HG03060 (cell line): ENCODE data around the gene PALLD.

ENCODE experiments used
- ATAC-seq: cut with Tn5 transposase; IDR thresholded peaks from one replicate; pipeline ENCODE4 v1.9.1; 2021; ENCODE audit warnings: low read depth, moderate number of reproducible peaks; ENCODE audit not compliant: unreplicated experiment

The PALLD gene

DNA sequence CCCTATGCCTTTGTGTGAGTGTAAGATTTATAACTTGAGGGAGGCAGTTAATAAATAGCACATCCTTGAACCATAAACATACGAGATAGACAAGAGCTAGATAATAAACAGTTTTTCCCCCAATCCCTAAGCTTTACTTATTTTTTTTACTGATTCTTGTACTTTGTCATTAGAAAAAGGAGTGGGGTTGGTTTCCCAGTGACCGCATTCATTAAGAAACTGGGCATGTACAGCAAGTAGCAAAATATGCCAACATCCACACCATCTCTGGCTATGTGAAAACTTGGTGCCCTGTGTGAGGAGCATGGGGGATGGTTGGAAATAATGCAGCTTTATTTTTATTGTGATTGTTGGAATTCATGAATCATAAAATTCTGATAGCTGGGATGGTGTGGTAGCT, 337.0 kb downstream of the PALLD start:
- no peak for ATAC-seq

DNA sequence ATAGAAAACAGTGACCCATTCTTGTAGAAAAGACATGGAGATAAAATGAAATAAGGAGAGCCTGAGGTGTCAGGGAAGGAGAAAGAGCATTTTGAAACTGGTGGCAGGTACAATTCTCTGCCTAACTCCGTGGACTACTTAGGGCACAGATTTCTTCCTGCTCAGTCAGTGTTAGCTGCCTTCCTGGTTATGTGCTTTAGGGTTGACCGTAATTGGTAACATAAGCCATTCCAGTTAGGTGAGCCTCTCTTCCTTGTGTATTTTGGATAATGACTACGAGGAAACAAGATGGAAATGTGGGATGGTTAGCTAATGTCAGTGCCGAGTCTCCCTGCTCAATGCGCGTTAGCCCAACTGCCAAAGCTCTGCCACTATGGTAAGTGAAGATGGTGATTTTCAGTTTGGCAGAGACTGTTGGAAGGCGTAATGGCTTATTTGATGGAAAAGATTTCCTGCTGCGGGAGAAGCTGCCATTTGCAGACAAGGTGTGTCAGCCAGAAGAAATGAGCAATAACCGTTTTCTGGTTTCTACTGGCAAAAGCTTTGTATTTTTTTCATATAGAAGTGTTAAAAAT, 339.1 kb downstream of the PALLD start:
- ATAC-seq: no peak

- no peak for ATAC-seq
These were observed 339.6 kb downstream of the PALLD start for GRCh38 chr4:168836490-168836889.

GRCh38 chr4:168837922-168838321, 341.1 kb downstream of the PALLD start:
- ATAC-seq: no peak

GRCh38 chr4:168839758-168840391, 343.0 kb downstream of the PALLD start:
- no peak for ATAC-seq

DNA sequence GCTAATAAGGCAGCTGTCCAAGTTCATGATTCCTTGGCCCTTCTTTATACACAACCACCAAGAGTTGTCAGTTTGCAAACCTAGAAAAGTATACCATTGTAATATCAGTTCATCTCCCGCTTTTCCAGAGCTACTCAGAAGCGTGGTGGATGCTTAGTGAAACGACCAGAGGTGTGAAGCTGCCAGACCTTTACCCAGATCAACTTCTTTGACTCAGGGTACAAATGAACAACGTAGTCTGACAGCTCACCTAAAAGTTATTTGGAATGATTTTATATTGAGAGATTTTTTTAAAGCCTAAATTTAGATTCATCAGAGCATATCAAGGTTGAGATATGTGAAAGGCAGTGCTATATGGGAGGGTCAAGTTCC, 343.5 kb downstream of the PALLD start:
- no peak for ATAC-seq

- ATAC-seq: no peak
These were observed 344.3 kb downstream of the PALLD start for GRCh38 chr4:168841000-168841671.

GRCh38 chr4:168841672-168842019, 344.8 kb downstream of the PALLD start:
- ATAC-seq: no peak

DNA sequence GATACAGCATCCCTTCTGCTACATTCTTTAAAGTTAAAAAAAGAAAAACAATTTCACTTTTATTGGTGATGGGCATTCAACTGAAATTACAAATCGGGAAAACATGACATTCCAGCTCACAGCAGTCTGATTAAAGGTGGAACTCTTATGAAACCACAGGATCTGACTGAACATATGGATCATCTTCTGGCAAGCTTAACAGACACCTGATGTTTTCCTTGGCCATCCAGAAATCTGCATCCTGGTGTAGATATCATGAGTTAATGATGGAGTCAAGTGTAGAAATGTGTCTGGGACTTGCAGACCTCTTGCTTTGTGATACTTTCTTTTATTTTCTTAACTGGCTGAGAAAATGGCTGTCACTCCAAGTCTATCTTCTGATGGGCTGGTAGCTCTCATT, 345.3 kb downstream of the PALLD start:
- ATAC-seq: no peak

- no peak for ATAC-seq
These were observed 346.8 kb downstream of the PALLD start for GRCh38 chr4:168843635-168844034.

- no peak for ATAC-seq
These were observed 347.6 kb downstream of the PALLD start for GRCh38 chr4:168844353-168845049.

GRCh38 chr4:168845897-168846296, 349.0 kb downstream of the PALLD start:
- ATAC-seq: no peak

DNA sequence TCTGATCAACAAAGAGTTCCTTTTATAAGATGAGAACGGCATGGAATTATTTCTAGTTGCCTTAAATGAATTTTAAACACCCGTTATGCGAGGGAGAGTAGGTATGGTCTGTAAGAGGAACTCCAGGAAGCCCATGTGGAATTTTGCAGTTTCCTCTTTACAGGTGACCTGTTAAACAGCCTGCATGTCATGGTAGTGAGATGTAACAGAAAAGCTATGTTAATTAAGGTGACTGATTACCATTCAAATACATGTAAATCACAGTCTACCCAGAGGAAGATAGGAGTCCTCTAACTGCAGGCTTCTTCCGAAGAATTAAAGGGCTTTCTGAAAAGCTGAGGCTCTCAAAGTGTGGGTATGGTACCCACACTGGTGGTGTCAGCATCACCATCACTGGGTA, 349.6 kb downstream of the PALLD start:
- no peak for ATAC-seq

DNA sequence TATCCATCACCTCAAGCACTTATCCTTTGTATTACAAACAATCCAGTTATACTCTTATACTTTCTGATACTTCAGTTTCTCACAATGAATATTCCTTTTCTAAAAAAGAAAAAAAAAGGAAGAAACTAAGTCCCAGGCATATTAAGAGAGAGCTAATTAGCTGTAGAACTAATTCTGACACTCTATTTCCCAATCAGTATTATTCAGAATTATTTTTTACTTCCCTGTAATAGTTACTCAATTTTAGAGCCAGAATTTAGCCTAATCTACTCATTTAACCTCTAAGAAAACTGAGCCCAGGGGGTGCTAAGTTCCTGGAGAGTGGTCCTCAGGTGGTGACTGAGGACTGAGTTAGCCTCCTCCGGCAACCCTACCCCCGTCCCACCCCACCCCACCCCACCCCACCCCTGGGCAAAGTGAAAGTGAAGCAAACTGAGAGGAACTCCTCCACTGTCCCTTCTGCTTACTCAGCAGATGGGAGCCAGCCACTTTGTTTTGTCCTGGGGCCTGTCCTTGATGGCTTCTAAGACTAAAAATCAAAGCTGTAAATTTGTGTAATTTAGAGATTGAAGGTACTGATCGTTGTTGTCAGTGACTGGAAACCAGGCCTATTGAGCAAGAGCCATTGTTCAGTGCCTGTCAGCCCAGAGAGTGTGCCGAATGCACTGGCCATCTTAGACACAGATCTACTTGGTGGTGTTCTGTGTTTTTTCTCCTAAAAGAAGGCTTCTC, 351.1 kb downstream of the PALLD start:
- ATAC-seq: no peak

GRCh38 chr4:168849030-168849675, 352.3 kb downstream of the PALLD start:
- ATAC-seq: no peak

DNA sequence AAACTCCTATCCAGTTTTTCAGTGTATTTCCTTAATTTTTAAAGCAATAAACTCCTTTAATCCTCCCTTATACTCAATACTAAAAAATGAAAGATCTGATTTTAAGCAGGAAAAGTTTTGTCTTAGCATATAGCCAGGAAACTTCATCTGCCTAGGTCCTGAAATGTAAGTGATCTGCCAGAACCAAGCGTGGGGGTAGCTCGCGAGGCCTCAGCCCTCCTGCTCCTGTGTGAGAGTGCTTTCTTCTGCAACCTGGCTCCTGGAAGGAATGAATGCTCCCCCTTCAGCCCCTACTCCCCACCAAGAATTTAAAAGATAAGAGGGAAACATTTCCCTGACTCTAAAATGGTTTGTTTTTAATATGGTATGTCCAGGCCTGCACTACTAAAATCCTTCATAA, 353.1 kb downstream of the PALLD start:
- no peak for ATAC-seq

- ATAC-seq: no peak
These were observed 355.5 kb downstream of the PALLD start for GRCh38 chr4:168852387-168852786.

DNA sequence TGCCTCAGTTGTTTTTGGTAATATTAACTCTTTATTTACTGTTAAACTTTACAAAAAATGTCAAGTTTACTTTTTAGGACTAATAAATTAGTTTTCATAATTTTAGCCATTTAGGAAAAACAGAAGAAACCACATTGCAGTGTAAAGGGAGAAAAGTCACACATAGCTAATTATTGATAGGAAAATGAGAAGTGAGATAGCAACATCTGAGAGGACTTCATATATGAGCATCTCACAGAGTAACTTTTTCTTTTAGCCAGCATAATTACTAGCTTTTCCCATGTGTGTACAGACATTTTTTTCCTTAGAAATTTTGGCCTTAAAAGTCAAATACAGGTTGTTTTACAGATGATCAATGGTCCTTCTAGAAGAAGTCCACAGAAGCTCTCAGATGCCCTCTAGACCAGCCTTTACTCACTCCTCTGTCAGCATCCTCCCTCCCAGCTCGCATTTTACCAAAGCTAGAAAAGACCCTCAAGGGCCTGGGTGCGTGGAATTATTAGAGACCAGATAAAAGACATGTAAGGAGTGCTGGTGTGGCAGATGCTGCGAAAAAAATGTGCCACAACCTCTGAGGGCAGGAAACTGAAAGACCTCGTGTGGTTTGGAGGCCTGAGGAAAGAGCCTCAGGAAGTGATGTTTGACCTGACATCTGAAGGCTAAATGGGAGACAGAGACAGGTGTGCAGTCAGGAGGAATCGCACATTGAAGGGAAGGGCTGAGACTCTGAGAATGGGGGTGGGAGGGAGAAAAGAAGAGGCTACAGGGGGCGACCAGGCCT, 356.3 kb downstream of the PALLD start:
- peak; percentile 42 for ATAC-seq

DNA sequence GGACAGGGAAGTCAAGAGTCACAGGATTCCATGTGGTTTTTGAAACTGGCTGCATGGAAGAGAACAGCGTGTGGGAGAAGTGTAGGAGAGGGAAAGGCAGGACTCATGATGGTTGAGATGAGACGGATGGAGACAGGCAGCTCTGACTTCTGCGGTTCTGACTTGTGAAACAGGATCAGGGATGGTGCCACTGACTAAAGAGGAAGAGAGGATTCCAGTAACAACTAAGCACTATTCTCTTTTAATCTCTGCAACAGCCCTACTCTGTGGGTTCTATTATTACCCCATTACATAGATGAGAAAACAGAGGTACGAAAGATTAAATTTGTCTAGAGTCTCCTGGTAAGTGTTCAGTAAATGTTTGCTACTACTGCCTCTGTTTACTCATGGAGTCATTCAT, 356.9 kb downstream of the PALLD start:
- ATAC-seq: peak; percentile 64
